HG03066 (cell line): ENCODE data around the gene KDM3B.
A peak's percentile ranks its signal among the peaks of the same experiment; 100 is the strongest.
"Not testable (repeated sequence)": the region's sequence is repeated elsewhere in the genome, so short reads cannot be mapped to it uniquely, and the experiment has no call there.

Source experiments
- ATAC-seq: cut with Tn5 transposase; IDR thresholded peaks from one replicate; pipeline ENCODE4 v1.9.1; 2021; ENCODE audit warnings: low read depth; ENCODE audit not compliant: unreplicated experiment

Gene KDM3B, protein sequence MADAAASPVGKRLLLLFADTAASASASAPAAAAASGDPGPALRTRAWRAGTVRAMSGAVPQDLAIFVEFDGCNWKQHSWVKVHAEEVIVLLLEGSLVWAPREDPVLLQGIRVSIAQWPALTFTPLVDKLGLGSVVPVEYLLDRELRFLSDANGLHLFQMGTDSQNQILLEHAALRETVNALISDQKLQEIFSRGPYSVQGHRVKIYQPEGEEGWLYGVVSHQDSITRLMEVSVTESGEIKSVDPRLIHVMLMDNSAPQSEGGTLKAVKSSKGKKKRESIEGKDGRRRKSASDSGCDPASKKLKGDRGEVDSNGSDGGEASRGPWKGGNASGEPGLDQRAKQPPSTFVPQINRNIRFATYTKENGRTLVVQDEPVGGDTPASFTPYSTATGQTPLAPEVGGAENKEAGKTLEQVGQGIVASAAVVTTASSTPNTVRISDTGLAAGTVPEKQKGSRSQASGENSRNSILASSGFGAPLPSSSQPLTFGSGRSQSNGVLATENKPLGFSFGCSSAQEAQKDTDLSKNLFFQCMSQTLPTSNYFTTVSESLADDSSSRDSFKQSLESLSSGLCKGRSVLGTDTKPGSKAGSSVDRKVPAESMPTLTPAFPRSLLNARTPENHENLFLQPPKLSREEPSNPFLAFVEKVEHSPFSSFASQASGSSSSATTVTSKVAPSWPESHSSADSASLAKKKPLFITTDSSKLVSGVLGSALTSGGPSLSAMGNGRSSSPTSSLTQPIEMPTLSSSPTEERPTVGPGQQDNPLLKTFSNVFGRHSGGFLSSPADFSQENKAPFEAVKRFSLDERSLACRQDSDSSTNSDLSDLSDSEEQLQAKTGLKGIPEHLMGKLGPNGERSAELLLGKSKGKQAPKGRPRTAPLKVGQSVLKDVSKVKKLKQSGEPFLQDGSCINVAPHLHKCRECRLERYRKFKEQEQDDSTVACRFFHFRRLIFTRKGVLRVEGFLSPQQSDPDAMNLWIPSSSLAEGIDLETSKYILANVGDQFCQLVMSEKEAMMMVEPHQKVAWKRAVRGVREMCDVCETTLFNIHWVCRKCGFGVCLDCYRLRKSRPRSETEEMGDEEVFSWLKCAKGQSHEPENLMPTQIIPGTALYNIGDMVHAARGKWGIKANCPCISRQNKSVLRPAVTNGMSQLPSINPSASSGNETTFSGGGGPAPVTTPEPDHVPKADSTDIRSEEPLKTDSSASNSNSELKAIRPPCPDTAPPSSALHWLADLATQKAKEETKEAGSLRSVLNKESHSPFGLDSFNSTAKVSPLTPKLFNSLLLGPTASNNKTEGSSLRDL (N-terminal part only)

DNA sequence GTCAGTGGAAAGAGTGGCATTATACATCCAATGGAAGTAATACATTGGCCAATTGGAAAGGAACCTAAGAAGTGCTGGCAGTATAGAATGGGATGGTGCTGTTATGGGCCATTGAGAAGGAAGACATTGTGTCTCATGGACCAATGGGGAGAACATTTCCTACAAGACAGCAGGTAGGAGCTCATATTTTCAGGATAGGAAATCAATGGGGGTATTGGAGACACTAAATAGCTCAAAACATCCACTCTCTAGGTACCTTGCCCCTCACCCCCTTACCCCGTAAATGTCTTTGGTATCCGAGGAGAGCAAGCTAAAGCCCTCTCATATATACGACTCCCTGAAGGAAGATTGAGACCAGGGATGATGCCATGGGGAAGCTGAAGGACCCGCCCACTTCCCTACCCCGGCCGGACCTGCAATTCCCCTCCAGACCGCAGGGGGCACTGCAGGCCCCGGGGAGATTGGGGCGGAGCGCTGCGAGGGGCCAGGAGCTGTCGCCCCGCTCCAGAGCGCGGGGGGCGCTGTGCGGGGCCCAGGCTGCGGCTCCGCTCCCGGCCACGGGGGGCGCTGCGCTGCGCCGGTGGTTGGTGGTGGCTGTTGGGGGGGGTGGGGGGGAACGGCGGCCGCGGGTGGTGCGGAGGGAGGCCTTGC, at the start of gene KDM3B:
KDM3B (plus strand) TSS at position 615 of the 651 bp plus-strand sequence. CDS start 111 bp downstream, outside the sequence.
- peak; percentile 55 for ATAC-seq

GRCh38 chr5:138303372-138303771, 49.1 kb upstream of the KDM3B start:
- ATAC-seq: no peak

DNA sequence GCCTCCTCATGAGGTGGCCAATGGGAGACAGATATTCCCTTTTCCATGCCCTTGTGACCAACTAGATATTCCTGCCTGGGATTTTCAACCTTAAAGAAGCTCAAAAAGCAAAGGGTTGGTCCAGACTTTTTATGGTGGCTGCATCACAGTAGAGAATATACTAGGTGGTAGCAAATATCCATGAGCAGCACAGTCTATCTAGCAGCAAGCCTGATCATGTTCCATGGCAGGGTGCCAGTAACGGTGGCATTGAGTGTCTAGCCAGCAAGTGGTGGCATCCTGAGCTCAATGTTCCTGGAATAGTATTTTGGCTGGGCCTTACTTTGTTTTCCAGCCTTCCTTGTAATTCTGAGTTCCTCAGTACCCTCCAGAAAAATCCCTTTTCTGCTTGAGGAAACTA, 46.7 kb upstream of the KDM3B start:
- ATAC-seq: no peak

DNA sequence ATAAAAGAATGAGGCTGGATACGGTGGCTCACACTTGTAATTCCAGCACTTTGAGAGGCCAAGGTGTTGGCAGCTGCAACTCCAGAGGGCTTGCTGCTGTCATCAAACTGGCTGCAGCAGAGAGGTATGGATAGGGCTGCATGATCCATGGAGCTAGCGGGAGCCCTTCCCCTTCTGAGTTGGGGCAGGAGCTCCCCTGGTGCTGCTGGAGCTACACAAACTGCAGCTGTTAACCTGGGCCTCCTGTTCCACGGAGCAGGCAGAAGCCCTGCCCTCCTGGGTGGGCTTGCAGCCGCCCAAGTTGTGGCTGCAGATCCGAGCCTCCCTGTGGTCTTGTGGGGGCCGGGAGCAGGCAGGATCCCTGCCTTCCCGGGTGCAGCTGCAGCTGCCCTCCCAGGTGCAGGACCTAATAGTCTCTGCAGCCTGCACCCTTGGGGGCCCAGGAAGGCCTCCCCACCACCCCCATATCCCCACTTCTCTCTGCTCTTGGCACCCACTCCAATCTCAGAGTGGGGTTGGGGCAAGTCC, 36.7 kb upstream of the KDM3B start:
- ATAC-seq: no peak

DNA sequence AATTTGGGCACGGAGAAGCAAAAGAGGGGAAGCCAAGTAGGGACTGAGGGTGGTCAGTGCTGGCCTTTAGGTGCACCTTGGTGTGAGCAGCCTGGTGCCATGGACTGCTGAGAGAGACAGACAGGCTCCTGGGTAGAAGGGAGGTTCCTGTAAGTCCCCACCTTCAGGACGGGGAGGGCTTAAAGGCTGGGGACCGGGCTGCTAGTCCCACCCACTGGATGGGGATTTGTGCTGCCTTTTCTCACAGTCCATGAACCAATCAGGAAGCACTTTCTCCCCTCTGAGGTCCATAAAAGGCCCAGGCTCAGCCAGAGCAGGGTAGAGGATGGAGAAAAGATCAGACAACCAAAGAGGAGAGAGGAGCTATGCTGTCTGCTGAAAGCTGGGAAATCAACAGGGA, 36.1 kb upstream of the KDM3B start:
- ATAC-seq: no peak

DNA sequence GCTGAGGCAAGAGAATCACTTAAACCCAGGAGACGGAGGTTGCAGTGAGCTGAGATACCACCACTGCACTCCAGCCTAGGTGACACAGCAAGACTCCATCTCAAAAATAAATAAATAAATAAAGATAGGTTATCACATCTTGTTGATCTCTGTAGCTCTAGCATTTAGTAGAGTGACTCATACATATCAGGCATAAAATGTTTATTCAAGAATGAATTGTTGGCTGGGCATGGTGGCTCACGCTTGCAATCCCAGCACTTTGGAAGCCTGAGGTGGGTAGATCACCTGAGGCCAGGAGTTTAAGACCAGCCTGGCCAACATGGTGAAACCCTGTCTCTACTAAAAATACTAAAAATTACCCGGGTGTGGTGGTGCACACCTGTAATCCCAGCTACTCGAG, 34.3 kb upstream of the KDM3B start:
- ATAC-seq: not testable (repeated sequence)

DNA sequence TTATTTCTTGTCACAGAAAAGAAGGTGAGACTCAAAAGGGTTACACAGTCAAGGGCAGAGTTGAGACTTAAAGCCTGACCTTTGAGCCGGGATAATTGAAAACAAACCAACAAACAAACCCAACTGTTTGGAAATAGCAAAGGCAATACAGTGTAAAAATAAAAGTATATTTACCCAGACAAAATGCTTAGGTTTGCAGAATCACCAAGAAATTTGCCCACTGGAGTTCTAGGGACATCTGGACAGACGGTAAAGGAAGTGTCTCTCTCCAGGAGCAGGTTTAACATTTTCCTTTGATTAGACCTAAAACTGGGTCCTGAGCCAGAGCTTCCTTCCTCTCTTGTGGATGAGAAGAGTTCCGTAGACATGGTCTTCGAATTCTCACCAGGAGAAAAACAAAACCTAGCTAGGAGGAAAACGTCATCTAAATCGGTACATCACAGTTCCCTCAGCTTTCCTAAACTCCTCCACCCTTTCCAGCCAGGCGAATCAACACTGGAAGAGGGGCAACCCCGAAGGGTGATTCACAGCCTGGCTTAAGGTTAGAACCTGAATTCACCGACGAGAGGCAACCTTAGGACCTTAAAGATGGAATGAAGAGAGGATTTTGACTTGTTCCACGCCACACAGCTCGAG, 21.6 kb upstream of the KDM3B start:
- ATAC-seq: no peak

DNA sequence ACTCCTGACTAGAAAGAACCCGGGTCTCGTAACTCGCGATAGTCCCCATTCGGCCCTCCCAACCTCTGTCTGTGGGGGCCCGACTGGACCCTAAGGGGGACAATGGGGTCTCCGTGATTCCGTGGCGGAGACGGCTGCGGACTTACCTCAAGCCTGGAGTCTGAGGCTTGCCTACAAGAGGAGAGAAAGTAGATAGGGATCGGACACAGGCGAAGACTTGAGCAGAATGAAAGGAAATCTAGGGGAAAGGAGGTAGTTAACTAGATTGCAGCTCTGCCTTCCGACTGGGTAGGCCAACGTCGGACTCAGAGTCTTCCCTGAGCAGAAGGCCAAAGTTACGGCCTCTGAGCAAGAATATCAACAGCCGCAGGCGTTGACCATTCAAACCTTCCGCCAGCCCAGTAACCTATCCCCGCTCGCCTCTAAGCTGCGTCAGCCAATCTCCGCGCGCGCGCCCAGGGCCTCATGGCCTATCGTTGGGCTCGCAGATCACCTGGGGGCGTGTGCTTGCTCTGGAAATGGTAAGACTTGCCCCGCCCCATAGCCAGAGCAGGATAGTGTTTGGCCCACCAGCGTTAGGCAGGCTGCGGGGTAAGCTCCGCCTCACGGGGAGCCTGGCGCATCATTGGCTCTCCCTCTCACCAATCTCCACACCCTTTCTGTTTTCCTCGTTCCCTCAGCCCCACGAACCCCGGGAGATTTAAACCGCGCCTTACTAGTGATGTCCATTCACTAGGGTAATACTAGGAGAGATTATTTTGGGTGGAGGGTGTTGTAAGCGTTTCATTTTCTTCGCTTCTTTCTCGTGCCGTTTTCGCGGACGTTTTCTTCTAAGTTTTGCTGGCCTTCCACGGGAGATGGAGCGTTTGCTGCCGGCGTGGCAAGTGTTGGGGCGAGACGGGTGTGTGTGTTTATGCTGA, 20.8 kb upstream of the KDM3B start, which contains the start of gene CDC25C:
CDC25C (minus strand) TSS at position 356 of the 920 bp plus-strand sequence. CDS start 624 bp downstream, outside the sequence.
- ATAC-seq: peak; percentile 99

GRCh38 chr5:138334867-138335447, 17.5 kb upstream of the KDM3B start:
- no peak for ATAC-seq

- peak; percentile 9 for ATAC-seq
Measured at GRCh38 chr5:138336952-138337684, 15.4 kb upstream of the KDM3B start.

- ATAC-seq: peak; percentile 82
Measured at GRCh38 chr5:138337685-138338410, 14.6 kb upstream of the KDM3B start, which contains the start of gene FAM53C. TSS of gene FAM53C (plus strand) at chr5:138338266. CDS start at chr5:138341336, 3,070 bp downstream.

- ATAC-seq: no peak
Measured at GRCh38 chr5:138338411-138339090, 13.9 kb upstream of the KDM3B start.

DNA sequence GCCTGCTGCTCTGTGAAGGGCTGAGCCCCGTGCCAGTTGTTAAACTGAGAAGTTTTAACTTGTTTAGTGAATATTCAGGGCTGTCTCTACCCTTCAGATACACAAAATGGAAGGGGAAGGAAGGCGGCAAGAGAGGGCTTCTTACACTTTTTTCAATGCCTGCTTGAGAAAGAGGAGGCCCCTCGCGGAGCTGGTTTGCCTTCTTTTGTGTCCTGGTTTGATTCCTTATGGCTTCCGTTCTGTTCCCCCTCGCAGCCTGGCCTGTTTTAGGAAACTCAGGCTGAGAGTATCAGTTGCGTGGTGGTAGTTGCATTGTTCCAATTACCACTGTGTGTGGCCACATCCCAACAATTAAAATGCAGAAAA, 13.4 kb upstream of the KDM3B start:
- ATAC-seq: no peak

DNA sequence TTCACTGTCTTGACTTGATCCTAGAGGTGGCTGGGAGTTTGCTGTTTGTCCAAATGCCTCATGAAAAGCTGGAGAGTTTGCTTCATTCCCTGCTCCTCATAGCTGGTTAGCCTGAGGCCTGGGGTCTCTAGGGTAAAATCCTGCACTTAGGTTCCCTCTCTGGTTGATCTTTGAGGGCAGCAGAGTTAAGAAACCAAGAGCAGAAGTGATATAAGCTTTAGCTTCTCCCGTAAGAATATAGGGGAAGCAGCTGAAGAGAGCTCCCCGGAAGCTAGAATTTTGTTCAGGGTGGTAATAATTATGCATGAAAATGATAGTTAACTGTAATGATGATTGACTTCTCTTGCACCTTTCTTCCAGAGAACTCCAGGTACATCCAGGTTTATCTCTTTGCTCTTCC, 13.0 kb upstream of the KDM3B start:
- ATAC-seq: no peak

- no peak for ATAC-seq
Measured at GRCh38 chr5:138340008-138340407, 12.5 kb upstream of the KDM3B start.
